Erythroblast (primary cell): Measurements from ENCODE around the gene SLIT1.

ENCODE experiments used
- DNase-seq, 2 experiments: peaks; one replicate each; lab custom pipeline; 2025; lab: John Stamatoyannopoulos, UW
- GATA1 ChIP-seq: IDR thresholded peaks from 2 replicates; pipeline ENCODE4 v1.6.1; 2011; ENCODE audit warnings: low read depth, mild to moderate bottlenecking, control low read depth, low read length, moderate library complexity
- POLR2A ChIP-seq: IDR thresholded peaks from 2 replicates; pipeline ENCODE4 v1.6.1; 2011; ENCODE audit warnings: mild to moderate bottlenecking, low read length

The SLIT1 gene

DNA sequence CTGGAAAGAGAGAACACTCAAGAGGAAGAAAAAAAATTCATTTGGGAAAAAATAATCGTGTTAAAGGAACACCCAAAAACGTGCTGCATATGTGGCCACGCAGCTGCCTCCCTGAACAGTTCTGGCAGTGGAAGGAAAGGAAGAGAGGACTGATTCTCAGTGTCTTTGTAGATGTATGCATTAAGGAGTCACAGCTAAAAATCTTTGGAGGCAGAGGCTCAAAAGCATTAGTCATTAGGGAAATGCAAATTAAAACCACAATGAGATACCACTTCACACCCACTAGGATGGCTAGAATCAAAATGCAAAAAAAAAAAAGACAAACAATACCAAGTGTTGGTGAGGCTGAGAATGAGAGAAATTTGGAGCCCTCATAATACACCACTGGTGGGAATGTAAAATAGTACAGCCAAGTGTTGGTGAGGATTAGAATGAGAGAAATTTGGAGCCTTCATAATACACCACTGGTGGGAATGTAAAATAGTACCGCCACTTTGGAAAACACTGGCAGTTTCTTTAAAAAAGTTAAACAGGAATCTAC lies 134.7 kb downstream of the SLIT1 start:
- TF ChIP-seq GATA1 (no peak), POLR2A (no peak)
- DNase-seq, result no peak

DNA sequence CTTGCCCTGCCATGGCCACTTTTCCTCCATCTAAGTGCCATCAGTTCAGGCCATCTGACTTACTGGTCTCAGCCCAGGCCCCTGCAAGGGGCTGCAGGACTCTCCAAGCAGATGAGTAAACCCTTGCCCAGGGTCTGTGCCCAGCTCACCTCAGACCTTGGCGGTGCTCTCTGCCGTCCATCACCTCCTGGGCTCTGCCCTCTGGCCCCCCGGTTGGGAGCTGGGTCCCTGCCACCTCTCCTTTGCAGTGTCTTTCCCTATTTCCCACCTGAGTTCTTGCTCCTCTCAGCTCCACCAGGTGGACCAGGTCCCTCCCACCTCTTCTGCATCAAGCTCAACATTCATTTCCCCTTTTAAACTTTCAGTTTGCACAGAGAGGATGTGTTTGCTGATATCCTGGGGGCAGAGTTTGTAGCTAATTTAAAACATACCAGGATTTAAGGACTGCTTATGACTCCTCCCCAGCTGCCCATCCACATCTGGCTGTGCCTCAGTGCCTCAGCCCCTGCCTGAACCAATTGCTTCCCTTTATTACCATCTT lies 135.5 kb downstream of the SLIT1 start:
- no peak for DNase-seq

DNA sequence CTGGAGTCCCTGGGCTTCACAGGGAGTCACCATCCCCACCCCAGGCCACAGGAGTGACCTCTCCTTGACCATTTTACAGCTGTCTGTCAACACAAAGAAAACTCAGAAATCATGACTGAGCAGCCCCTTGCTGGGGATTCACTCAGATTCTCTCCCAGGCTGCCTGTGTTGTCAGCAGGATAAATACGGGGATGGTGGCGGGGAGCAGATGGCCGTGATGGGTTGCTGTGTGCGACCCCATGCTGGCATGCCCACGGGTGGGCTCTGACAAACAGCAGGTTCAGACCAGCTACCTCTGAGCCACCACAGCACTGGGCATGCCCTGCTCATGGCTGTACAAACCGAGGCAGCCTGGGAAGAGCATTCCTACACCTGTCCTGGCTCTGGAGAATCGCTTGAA lies 136.1 kb downstream of the SLIT1 start:
- DNase-seq, result no peak
- no peak for TF ChIP-seq GATA1
- TF ChIP-seq POLR2A, result no peak

More for the DNA sequence above, 135.5 kb downstream of the SLIT1 start:
- TF ChIP-seq POLR2A (no peak), GATA1 (no peak)

DNA sequence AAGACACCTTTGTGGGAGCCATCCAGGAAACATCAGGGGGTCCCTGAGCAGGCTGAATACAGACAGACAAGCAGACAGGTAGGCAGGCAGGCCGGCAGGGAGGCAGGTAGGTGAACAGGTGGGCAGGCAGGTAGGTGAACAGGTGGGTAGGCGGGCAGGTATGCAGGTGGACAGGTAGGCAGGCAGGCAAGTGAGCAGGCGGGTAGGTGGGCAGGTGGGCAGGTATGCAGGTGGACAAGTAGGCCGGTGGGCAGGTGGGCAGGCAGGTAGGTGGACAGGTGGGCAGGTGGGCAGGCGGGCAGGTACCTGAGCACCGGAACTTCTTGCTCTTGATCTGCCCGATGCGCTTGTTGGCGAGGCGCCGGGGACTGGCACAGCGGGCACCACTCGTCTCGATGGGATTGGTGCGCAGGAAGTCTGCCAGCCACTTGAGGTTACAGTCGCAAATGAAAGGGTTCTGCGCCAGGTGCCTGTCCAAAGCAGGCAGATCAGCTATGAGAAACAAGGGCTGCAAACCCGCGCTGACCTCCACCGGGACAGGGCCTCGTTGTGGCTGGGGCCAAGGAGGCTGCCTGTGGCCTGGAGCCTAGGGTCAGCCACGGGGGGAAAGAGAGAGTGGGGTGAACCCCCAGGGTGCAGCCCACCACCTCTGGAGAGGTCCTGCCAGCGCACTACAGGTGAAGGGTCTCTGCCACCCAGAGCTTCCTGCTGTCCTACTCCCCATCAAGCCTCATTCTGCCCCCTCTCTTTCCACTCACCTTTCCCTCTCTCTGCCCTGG lies 136.9 kb downstream of the SLIT1 start:
- no peak for TF ChIP-seq POLR2A
- no peak for TF ChIP-seq GATA1
- DNase-seq, result no peak

DNA sequence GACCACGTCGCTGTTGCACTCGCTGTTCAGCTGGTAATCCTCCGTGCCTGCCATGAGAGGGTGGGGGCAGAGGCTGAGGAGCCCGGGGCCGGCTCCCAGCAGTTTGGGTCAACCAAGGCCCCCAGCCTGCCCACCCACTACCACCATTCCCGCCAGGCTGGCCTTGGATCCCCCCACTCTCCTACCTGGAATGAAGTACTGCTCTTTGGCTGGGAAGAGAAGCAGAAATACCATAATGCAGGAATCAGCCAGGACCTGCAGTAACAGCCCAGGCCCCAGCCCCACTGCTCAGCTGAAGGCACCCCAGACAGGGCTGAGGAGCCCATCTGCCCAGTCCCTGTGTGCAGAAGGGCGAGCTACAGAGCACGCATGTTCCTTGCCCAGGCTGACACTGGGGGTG lies 138.0 kb downstream of the SLIT1 start:
- TF ChIP-seq POLR2A (no peak), GATA1 (no peak)
- no peak for DNase-seq

DNA sequence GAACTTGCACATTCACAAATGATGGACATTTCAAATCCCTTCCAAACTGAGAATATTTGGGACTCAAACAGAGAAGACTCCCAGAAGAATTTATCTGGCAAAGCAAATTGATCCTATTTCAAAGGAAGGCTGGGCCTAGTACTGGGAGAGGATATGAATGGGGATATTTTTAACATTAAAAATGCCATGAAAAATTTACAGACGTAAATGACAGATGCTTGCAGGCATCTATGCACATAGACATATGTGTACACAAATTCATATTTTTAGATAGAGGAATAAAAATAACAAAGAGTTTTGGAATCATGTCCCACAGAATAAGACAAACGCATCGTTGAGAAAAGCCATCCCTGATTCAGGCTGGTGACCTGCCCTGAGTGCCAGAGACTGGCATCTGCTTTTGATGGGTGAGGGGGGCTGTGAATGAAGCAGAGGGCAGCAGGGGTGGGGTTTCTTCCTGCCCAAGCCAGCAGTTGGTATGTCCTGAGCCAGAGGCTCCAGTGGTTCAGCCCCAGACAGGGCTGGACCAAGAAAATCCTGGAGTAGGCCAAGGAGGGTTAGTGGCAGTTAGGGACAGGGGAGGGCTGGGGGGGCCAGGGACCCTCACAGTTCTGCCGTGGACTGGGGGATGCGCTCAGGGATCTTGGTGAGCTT lies 138.5 kb downstream of the SLIT1 start:
- TF ChIP-seq GATA1, result no peak
- no peak for TF ChIP-seq POLR2A
- no peak for DNase-seq

DNA sequence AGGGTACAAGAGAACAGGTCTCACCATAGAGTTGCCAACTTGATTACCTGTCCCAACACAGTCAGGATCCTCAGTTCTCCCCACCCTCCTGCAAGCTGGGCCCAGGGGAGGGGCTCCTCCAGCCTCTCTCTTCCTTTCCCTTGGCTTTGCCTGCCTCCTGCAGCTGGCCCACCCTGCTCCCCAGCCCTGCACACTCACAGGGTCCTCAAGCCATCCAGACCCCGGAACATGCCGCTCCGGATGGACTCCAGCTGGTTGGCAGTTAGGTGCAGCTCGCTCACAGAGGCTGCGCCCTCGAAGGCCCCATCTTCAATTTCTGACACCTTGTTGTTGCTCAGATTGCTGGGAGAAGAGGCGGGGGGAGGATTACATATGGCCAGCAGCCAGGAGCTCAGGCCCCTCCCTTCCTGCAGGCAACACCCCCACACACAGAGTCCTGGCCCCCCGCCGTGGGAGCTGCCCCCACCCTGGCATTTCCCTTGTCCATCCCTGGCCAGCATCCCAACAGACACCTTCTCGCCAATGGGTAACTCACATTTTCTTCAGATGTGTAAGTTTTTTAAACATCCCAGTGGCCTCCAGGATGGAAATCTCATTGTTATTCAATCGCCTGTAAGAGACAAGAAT lies 139.2 kb downstream of the SLIT1 start:
- no peak for TF ChIP-seq POLR2A
- no peak for TF ChIP-seq GATA1
- DNase-seq, result no peak

DNA sequence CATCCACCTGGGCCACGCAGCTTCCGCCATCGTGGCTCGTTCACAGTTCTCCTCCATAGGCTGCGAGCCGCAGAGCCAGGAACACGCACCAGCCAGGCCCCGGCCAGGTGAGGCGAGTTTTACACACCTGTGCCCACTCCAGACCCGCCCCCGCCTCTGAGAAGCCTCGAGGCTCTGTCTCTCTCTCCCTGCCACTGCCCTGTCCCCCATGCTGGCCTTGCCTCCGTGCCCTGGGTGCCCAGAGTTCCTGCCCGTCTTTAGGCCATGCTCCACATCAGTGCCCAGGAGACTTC lies 142.2 kb downstream of the SLIT1 start:
- TF ChIP-seq GATA1 (no peak), POLR2A (no peak)
- DNase-seq, result no peak

DNA sequence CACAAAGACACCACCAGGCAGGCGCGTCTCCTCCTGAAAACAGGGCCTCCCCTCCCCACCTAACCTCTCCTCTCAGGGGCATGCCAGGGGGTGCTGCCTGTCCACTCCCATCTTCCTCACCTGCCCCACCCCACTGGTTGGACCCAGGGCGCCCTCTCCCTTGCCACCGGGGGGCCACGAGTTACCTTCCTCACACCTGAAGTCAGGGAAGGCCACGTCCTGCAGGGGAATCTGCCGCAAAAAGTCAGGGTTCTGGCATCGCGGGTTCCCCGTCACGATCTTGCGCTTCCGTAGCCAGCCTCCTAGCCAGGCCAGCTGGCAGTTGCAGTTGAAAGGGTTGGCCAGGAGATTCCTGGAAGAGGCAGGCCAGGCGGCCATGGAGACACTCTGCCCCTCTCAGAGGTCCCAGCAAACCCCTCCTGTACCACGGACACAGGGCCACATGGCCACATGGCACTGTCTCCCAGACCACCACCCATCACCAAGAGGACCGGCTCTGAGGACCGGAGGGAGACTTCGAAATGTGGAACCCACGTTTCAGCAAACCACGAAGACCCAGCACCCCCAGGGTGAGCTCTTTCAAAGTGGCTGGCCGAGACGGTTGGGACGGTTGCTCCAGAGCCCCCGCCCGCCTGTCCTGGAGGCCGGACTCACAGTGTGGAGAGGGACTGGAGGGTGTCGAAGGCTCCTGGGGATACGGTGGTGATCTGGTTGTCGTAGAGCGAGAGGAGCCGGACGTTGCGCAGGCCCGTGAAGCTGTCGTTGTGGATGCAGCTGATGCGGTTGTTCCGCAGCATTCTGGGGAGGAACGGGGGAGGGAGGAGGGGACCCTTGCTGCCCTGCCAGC lies 142.8 kb downstream of the SLIT1 start:
- no peak for DNase-seq
- TF ChIP-seq POLR2A, result no peak
- no peak for TF ChIP-seq GATA1

DNA sequence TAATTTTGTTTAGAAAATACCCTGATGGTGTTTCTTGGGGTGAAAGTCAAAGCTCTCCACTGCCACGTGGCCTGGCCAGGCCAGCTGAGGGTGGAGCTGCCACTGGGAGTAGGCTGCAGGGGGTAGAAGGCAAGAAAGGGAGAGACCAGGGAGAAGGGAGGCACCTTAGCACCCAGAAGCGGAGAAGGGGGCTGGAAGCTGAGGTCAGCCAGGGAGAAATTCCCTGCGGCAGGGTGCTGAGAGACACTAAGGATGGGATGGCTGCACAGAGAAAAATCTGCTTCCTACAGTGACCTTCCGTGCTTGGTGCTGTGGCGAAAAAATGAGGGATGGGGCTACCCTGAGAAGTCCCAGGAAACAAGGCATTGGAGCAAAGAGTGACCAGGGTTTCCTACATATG lies 143.7 kb downstream of the SLIT1 start:
- DNase-seq, result no peak
- TF ChIP-seq GATA1 (no peak), POLR2A (no peak)

DNA sequence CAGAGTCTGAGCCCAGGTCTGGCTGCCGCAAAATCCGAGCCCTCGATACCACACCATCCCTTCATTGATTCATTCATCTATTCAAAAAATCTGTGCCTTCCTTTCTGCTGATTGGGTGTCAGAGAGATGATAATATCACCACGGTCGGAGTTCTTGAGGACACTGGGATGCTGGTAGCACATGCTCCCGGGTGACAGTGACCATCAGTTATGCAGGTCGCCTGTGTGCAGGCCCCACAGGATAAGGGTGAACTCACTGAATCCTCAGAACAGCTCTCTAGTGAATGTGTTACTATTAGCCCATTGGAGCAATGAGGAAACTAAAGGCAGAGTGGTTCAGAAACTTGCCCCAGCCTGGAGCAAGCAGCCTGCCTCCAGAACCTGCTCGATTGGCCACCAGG lies 145.1 kb downstream of the SLIT1 start:
- no peak for TF ChIP-seq GATA1
- TF ChIP-seq POLR2A, result no peak
- DNase-seq, result no peak

DNA sequence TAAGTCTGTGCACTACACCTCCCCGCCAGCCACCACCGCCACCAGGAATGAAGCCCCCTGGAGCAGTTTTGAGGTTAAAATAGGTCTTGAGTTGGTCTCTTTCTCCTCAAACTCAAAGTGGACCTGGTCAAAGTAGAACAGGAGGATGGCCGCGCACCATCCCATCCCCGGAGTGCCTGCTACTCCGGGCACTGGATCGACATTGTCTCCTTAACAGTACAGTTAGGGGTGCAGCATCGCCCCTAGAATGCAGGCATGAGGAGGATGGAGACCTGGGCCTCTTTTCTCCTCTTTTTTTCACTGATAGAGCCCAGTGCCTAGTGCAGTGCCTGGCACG lies 145.5 kb downstream of the SLIT1 start:
- TF ChIP-seq POLR2A, result no peak
- no peak for TF ChIP-seq GATA1
- DNase-seq, result no peak

DNA sequence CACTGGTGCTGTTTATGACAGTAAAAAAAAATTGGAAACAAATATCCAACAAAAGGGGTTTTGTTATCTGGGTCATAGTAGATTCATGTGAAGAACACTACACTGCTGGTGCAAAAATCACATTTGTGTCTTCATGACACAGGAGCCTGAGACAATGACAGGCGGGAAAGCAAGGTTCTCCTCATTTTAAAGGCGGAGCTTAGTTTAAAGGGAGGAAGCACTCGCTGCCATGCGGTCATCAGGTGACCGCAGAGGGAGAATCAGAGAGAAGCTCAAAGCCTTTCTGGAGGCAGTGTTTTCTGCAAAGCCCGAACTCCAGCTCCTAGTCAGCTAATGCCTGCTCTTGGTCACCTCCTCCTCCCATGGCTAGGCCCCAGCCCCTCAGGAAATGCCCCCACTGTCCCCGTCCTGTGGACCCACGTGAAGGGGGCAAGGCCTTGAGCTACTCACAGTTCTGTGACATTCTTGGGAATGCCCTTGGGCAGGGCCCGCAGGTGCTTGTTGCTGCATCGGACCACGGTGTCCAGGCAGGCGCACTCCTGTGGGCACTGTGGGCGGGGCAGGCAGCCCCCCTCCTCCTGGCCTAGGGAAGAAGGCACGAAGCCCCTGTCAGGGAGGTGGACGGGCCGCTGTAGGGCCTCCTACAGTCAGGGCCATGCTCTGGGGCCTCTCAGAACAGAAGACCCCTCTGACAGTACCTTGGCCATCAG lies 146.1 kb downstream of the SLIT1 start:
- TF ChIP-seq POLR2A (no peak), GATA1 (no peak)

More for the DNA sequence above, 146.1 kb downstream of the SLIT1 start:
- no peak for DNase-seq
